Activated CD8-positive, alpha-beta memory T cell treated with anti-CD3 and anti-CD28 coated beads for 36 hours (primary cell): ENCODE data around the gene KDM8. TPM values are rescaled to one million over a fixed set of nuclear protein-coding genes. Genes with fewer than 3 reads are reported as not detected.
"Not testable (repeated sequence)": the region's sequence is repeated elsewhere in the genome, so short reads cannot be mapped to it uniquely, and the experiment has no call there.

Source experiments
- CTCF ChIA-PET: fragments of 350-600 bp; sonication (Branson Sonifier 250); formaldehyde crosslinking; loops from one replicate; lab custom pipeline; 2021; ENCODE audit warnings: antibody characterized with exemption; lab: Charles Lee
- POLR2A ChIA-PET: fragments of 350-600 bp; sonication (Branson Sonifier 250); formaldehyde crosslinking; loops from one replicate; lab custom pipeline; 2021; ENCODE audit warnings: antibody characterized with exemption; lab: Charles Lee
- total RNA-seq, 2 experiments: library from RNA; stranded (reverse); gene quantifications; one replicate each; pipeline ENCODE4 v1.2.3, GENCODE V29; 2021

KDM8 gene
- total RNA-seq, 2 experiments from 2014 or later, result 8.4 to 8.8 TPM

GRCh38 chr16:27205423-27206065 is 2.2 kb downstream of the KDM8 start:
- ChIA-PET POLR2A (no interaction called here), CTCF (interaction anchor here (0.6 to 4.8 kb wide), 3 partner anchors 10 to 839 kb away, joined by 3 to 20 read pairs (median 6); no protein-coding TSS in a partner anchor)

DNA sequence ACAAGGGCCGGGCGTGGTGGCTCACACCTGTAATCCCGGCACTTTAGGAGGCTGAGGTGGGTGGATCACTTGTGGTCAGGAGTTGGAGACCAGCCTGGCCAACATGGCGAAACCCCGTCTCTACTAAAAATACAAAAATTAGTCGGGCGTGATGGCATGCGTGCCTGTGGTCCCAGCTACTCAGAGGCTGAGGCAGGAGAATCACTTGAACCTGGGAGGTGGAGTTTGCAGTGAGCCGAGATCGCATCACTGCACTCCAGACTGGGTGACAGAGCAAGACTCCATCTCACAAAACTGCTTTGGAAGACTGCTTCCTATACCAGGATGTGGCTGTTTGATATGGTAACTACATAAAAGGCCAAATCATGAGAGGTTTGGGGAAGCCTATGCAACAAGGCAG is 3.8 kb downstream of the KDM8 start:
- CTCF ChIA-PET, POLR2A ChIA-PET: not testable (repeated sequence)

DNA sequence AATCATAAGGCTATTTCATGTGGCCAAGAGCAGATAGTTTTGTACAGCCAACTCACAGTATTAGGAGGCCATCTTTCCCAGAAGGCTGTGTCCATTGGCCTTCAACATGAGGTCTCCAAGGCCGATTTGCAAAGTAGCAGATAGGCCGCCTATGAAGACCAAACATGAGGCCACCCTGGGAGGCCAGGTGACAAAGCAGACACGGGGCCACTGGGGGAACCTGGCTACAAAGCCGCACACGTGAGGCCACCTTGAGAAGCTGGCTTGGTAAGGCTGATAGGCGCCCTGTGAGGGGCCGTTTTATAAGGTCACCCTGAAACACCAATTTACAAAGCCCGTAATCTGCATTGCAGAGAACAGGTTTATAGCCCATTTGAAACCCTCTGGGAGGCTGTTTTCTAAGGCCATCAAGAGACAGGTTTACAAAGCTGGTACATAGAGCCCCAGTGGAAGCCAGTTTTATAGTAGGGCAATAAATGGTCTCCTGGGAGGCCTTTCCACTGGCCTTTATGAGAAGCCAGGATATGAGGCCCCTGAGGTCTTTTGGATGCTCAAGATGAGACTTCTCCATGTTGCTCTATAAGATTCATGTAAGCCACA is 4.9 kb downstream of the KDM8 start:
- ChIA-PET CTCF (no interaction called here), POLR2A (no interaction called here)

DNA sequence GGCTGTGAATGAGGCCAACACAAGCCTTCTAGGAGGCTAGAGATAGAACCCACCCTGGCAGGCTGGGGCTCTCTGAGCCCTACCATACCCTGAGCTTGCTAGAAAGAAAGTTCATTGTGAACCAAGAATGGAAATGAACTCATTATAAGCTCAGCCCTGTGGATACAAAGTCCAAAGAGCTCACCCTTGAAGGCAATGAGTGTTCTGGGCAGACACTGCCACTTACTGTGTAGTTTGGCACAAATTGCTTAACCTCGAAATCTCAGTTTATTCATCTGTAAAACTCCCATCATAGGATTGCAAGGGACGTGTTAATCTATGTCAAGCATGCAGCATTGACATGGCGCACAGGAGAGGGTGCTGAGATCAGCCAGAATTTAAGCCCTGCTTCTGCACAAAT is 5.5 kb downstream of the KDM8 start:
- CTCF ChIA-PET, result no interaction called here
- POLR2A ChIA-PET, result no interaction called here

DNA sequence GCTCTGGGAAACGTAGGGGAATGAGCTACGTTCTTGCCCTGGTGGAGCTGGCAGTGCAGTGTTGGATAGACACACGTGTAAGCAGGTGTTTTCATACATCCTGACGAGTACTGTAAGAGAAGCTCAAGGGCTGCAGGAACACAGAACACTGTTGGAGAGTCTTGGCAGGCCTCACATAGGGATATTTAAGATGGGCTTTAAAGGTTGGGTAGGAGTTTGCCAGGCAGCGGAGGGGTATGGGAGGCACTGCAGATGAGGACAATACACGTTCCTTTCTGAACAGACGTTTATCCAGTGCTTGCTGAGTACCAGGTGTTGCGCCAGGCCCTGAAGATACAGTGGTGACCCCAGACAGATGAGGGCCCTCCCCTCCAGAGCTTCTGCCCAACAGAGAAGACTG is 6.3 kb downstream of the KDM8 start:
- ChIA-PET POLR2A (no interaction called here), CTCF (interaction anchor here (0.9 kb wide), 1 partner anchor 10 kb away, joined by 3 read pairs; no protein-coding TSS in a partner anchor)

DNA sequence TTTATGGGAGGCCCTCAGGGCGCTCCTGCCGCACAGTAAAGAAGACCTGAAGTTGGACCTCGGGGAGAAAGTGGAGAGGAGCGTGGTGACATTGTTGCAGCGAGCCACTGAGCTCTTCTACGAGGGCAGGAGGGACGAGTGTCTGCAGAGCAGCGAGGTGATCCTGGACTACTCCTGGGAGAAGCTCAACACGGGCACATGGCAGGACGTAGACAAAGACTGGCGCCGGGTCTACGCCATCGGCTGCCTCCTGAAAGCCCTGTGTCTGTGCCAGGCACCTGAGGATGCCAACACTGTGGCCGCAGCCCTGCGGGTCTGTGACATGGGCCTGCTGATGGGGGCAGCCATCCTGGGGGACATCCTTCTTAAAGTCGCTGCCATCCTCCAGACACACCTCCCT is 6.8 kb downstream of the KDM8 start:
- ChIA-PET POLR2A (no interaction called here), CTCF (interaction anchor here (0.9 to 1.2 kb wide), 2 partner anchors 11 to 25 kb away, joined by 3 to 5 read pairs; no protein-coding TSS in a partner anchor)

DNA sequence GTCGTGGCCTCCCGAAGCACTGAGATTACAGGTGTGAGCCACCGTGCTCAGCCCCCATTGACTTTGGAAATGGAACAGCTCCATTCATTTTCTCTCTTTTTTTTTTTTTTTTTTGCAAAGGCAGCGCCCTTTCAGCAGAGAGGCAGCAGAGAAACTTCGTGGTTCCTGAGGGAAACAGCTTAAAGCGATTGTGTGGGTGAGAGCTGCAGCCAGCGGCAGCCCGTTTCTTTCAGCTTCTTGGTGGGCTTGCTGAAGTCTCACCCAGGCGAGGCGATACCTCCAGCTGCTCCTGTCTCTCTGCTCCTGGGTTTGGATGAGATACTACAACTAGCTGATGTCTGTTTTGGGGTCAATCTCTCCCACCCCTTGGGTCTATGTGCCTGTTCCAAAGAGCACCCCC is 7.7 kb downstream of the KDM8 start:
- ChIA-PET POLR2A (no interaction called here), CTCF (interaction anchor here (1.2 kb wide), 1 partner anchor 24 kb away, joined by 5 read pairs; no protein-coding TSS in a partner anchor)

DNA sequence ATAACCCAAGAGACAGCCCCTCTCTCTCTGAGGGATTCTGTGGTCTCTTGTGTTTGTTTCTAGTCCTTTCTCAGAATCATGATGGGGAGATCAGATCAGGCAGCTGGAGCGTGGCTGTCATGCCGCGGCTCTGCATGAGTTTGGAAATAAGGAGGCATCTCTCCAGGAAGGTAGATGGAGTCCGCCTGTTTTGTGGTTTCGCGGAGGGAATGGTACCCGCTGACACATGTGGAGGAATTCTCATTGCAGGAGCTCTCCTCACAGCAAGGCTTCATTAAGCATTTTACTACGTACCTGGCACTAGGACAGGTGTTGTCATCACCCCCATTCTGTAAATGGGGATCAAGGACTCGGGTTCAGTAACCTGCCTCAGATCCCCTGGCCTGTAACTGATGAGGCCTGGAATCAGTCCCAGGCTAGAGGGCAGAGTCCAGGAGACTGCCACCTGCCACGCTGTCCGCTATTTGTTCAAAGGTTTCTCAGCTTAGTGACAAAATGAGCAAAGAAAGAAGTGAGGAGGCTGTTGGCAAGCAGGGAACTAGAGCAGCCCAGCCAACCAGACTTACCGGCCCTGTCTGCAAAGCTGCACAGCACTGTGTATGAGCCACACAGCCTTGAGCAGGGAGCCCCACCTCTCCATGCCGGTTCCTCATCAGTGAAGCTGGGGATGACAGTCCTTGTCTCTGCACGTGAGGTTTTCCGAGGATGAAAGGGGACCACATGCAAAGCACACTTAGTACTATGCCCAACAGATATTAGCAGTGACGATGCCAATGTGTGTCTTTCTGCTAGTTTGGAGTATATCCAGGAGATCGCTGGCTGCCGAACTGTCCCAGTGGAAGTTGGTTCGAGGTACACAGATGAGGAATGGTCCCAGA is 11.0 kb downstream of the KDM8 start:
- ChIA-PET CTCF (interaction anchor here (0.7 to 1.4 kb wide), 2 partner anchors 21 to 34 kb away, joined by 3 to 4 read pairs; no protein-coding TSS in a partner anchor), POLR2A (no interaction called here)

DNA sequence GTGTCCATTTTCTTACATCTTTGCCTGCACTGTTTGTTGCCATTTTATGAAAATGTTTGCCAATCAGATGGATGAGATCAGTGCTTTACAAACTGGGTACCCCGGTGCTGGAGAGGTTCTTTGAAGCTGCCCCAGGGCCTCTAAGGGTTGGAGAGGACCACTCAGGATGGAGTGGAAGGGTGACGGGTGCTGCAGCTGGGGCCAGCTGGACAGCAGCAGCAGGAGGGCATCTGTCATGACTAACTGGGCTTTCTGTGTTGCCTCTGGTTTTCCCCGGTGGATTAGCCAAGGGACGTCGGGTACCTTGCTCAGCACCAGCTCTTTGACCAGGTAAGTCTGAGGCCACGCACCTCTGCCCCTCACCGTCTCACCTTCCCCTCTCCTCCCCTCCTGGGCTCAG is 12.3 kb downstream of the KDM8 start:
- ChIA-PET CTCF (interaction anchor here (1.0 to 1.4 kb wide), 2 partner anchors 9 to 36 kb away, joined by 3 to 4 read pairs; no protein-coding TSS in a partner anchor), POLR2A (no interaction called here)

- ChIA-PET POLR2A (no interaction called here), CTCF (interaction anchor here (1.1 kb wide), 1 partner anchor 19 kb away, joined by 4 read pairs; no protein-coding TSS in a partner anchor)
These were observed 13.1 kb downstream of the KDM8 start for GRCh38 chr16:27216297-27216885.

- POLR2A ChIA-PET, result no interaction called here
- CTCF ChIA-PET, result interaction anchor here (1.1 kb wide), 1 partner anchor 18 kb away, joined by 4 read pairs; no protein-coding TSS in a partner anchor
These were observed 13.9 kb downstream of the KDM8 start for GRCh38 chr16:27217256-27217655.

DNA sequence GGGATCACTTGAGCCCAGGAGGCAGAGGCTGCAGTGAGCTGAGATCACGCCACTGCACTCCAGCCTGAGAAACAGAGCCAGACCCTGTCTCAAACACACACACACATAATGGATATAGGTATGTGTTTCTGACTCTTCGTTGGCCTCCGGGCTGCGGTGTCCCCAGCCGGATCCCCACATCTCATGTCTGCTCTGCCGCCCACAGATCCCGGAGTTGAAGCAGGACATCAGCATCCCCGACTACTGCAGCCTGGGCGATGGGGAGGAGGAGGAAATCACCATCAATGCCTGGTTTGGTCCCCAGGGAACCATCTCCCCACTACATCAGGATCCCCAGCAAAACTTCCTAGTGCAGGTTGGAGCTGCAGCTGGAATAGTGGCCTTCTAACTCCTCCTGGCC is 15.4 kb downstream of the KDM8 start:
- CTCF ChIA-PET, result interaction anchor here (1.0 kb wide), 1 partner anchor 16 kb away, joined by 4 read pairs; no protein-coding TSS in a partner anchor
- POLR2A ChIA-PET, result no interaction called here

DNA sequence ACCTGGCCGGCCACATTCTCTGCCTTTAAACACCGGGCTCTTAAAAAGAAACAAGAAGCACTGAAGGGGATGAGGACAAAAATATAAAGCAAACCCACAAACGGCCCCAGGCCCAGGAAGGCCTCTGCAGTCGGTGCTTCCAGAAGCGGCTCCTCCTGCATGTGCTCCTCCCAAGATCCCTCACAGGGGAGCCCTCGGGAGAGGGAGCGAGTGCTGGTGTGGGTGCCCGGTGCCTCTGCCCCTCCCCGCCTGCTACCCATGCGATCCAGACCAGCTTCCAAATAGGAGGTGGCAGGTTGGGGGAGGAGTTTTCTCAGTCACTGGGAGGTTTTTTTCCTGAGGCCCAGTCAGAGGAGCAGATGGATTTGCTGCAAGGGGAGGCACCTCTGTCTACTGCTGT is 15.8 kb downstream of the KDM8 start:
- CTCF ChIA-PET, result interaction anchor here (1.0 kb wide), 1 partner anchor 15 kb away, joined by 4 read pairs; no protein-coding TSS in a partner anchor
- POLR2A ChIA-PET, result no interaction called here

GRCh38 chr16:27220120-27220519 is 16.8 kb downstream of the KDM8 start:
- CTCF ChIA-PET, result no interaction called here
- POLR2A ChIA-PET, result no interaction called here

DNA sequence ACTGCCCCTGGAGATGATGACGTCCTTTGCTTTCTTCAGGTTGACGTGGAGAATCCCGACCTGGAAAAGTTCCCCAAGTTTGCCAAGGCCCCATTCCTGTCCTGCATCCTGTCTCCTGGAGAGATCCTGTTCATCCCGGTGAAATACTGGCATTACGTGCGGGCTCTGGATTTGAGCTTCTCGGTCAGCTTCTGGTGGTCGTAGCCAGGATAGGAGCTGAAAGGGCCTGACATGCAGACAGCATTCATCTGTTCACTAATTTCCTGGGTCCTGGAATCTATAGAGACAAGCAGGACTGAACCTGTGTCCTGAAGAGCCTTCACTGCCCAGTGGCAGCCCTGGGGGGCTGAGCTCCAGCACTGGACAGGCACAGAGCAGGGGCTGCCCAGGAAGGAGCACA is 17.2 kb downstream of the KDM8 start:
- POLR2A ChIA-PET, result no interaction called here

GRCh38 chr16:27220991-27221390 is 17.7 kb downstream of the KDM8 start:
- ChIA-PET POLR2A (no interaction called here), CTCF (no interaction called here)

More for the DNA sequence above, 17.2 kb downstream of the KDM8 start:
- CTCF ChIA-PET, result no interaction called here

DNA sequence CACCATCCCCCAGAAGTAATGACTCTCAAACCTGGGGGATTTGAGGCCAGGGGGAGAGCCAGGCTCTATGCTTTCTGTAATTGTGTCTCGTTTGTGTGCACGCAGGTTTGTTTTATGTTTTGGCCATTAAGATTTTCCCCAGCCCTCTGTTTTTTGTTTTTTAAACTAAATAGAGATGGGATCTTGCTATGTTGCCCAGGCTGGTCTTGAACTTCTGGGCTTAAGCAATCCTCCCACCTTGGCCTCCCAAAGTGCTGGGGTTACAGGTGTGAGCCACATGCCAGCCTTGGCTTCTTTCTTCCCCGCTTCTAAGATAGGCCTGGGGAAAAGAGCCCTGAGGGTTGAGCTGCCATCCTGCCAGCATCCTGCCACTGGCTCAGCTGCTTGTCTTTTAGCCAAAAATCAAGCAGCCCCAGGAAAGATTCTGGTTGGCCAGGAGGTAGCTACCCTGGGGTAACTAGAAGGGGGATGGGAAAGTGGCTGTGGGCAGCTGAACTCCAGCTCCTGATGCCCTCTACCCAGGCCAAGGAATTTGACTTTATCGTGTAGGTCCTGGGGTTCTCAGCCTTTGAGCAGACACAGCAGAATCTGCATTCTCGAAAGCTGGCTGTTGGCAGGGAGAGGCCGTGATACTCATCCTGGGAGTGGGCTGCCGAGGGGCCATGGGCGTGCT is 18.4 kb downstream of the KDM8 start:
- CTCF ChIA-PET, result interaction anchor here (0.9 kb wide), 1 partner anchor 9 kb away, joined by 4 read pairs; no protein-coding TSS in a partner anchor
- POLR2A ChIA-PET, result no interaction called here
